ENCODE measurements around the gene MAS1L. TPM values are rescaled to one million over a fixed set of nuclear protein-coding genes. Genes with fewer than 3 reads are reported as not detected.

MAS1L gene
- total RNA-seq, 6 donors from 2014 or later: 0.54 to 1.8 TPM; not detected in 4

GRCh38 chr6:29524444-29525310 lies 36.9 kb upstream of the MAS1L start:
- TF ChIP-seq EP300 (IDR thresholded peaks at IDR 0.05) (no peak), POLR2AphosphoS5 (IDR thresholded peaks at IDR 0.05) (no peak), CTCF (IDR thresholded peaks at IDR 0.05) (no peak), POLR2A (IDR thresholded peaks at IDR 0.05) (no peak)
- 54 to 59% methylated on average over 7 of the region's 7 CpGs for WGBS, 2 donors
- H3K36me3 ChIP-seq: no peaks in the 10 kb centered on the region
- DNase-seq (no peak), ATAC-seq (ENCODE audit: low FRiP score in 2 of 2) (no peak)
- H3K4me3 ChIP-seq: no peak overlapping the region
- no peaks in the 10 kb centered on the region for H3K4me1 ChIP-seq
- no peak overlapping the region for H3K27ac ChIP-seq
- no peaks in the 10 kb centered on the region for H3K27me3 ChIP-seq
- H3K9me3 ChIP-seq: no peaks in the 10 kb centered on the region

GRCh38 chr6:29524044-29524443 lies 36.3 kb upstream of the MAS1L start:
- H3K9me3 ChIP-seq: no peaks in the 10 kb centered on the region

GRCh38 chr6:29522227-29522626 lies 34.5 kb upstream of the MAS1L start:
- WGBS, 2 donors: 83 to 90% methylated on average over 2 of the region's 2 CpGs
- no peaks in the 10 kb centered on the region for H3K9me3 ChIP-seq

More at GRCh38 chr6:29524044-29524443, 36.3 kb upstream of the MAS1L start:
- ATAC-seq (ENCODE audit: low FRiP score in 2 of 2) (no peak), DNase-seq (no peak)
- no peak overlapping the region for H3K4me3 ChIP-seq
- H3K36me3 ChIP-seq: no peaks in the 10 kb centered on the region
- H3K27ac ChIP-seq: no peak overlapping the region
- no peaks in the 10 kb centered on the region for H3K4me1 ChIP-seq
- TF ChIP-seq POLR2AphosphoS5 (IDR thresholded peaks at IDR 0.05) (no peak), POLR2A (IDR thresholded peaks at IDR 0.05) (no peak), EP300 (IDR thresholded peaks at IDR 0.05) (no peak)
- WGBS, 2 donors: 72 to 77% methylated on average over 2 of the region's 2 CpGs
- H3K27me3 ChIP-seq: no peaks in the 10 kb centered on the region

GRCh38 chr6:29521006-29521680 lies 33.4 kb upstream of the MAS1L start:
- no peak overlapping the region for H3K27ac ChIP-seq
- H3K4me1 ChIP-seq: no peaks in the 10 kb centered on the region
- no peaks in the 10 kb centered on the region for H3K27me3 ChIP-seq
- no peaks in the 10 kb centered on the region for H3K36me3 ChIP-seq
- no peak for TF ChIP-seq CTCF (IDR thresholded peaks at IDR 0.05)
- TF ChIP-seq POLR2A (IDR thresholded peaks at IDR 0.05): no peak
- no peak for TF ChIP-seq EP300 (IDR thresholded peaks at IDR 0.05)
- TF ChIP-seq POLR2AphosphoS5 (IDR thresholded peaks at IDR 0.05): no peak
- WGBS, 2 donors: 51 to 67% methylated on average over 7 to 8 of the region's 8 CpGs
- H3K4me3 ChIP-seq: no peak overlapping the region
- ATAC-seq (ENCODE audit: low FRiP score in 2 of 2) (no peak), DNase-seq (no peak)
- no peaks in the 10 kb centered on the region for H3K9me3 ChIP-seq

More at GRCh38 chr6:29522227-29522626, 34.5 kb upstream of the MAS1L start:
- DNase-seq: no peak
- no peak overlapping the region for H3K4me3 ChIP-seq
- no peak for ATAC-seq (ENCODE audit: low FRiP score in 2 of 2)
- TF ChIP-seq EP300 (IDR thresholded peaks at IDR 0.05): no peak
- TF ChIP-seq POLR2A (IDR thresholded peaks at IDR 0.05): no peak
- no peak for TF ChIP-seq CTCF (IDR thresholded peaks at IDR 0.05)
- no peak overlapping the region for H3K27ac ChIP-seq
- no peaks in the 10 kb centered on the region for H3K27me3 ChIP-seq
- no peaks in the 10 kb centered on the region for H3K4me1 ChIP-seq
- no peaks in the 10 kb centered on the region for H3K36me3 ChIP-seq

- ATAC-seq (ENCODE audit: low FRiP score in 2 of 2) (no peak), DNase-seq (no peak)
- Histone ChIP-seq H3K36me3 (no peaks in the 10 kb centered on the region), H3K27me3 (no peaks in the 10 kb centered on the region), H3K27ac (no peak overlapping the region), H3K4me3 (no peak overlapping the region), H3K9me3 (no peaks in the 10 kb centered on the region), H3K4me1 (no peaks in the 10 kb centered on the region)
- WGBS, 2 donors: 85 to 88% methylated on average over 4 of the region's 4 CpGs
- no peak for TF ChIP-seq EP300 (IDR thresholded peaks at IDR 0.05)
- TF ChIP-seq POLR2A (IDR thresholded peaks at IDR 0.05): no peak
- no peak for TF ChIP-seq CTCF (IDR thresholded peaks at IDR 0.05)
- TF ChIP-seq POLR2AphosphoS5 (IDR thresholded peaks at IDR 0.05): no peak
These were observed 32.5 kb upstream of the MAS1L start for GRCh38 chr6:29520232-29520631.

Measured in upper lobe of left lung (tissue), 6 donors.